PC-9 (cell line): Measurements from ENCODE around the gene IRF6. TPM values are rescaled to one million over a fixed set of nuclear protein-coding genes. Genes with fewer than 3 reads are reported as not detected.

Source experiments
- BruUV-seq: library from RNA; stranded (reverse); fragments of 400-500 nt; replicated peaks from 2 replicates; lab custom pipeline; 2021; lab: Mats Ljungman, UMichigan
- CTCF ChIA-PET: fragments of 300-600 bp; sonication (Branson Sonifier 250); formaldehyde crosslinking; loops from one replicate; lab custom pipeline; 2022; ENCODE audit warnings: antibody characterized with exemption; lab: Charles Lee
- POLR2A ChIA-PET: fragments of 300-600 bp; sonication (Branson Sonifier 250); formaldehyde crosslinking; loops from one replicate; lab custom pipeline; 2022; ENCODE audit warnings: antibody characterized with exemption; ENCODE audit not compliant: unreplicated experiment; lab: Charles Lee
- DNase-seq, 2 experiments: peaks; one replicate each; pipeline versions ENCODE4 v3.0.0 to v3.0.0-alpha.2; 2015 to 2022; ENCODE audit warnings: mixed read lengths in 1 of 2
- H2AFZ ChIP-seq: fragments of 200-600 bp; sonication (generic); 2 replicates; pipeline ENCODE4 v1.8.1; 2017; ENCODE audit warnings: antibody characterized with exemption
- H3F3A ChIP-seq: fragments of 200-600 bp; sonication (generic); 2 replicates; pipeline ENCODE4 v1.8.1; 2017; ENCODE audit warnings: antibody characterized with exemption, mild to moderate bottlenecking, low read depth; ENCODE audit not compliant: insufficient read depth
- H3K27ac ChIP-seq: fragments of 200-600 bp; sonication (generic); 2 replicates; pipeline ENCODE4 v1.6.1; 2016; ENCODE audit warnings: mixed run types
- H3K27me3 ChIP-seq: fragments of 200-600 bp; sonication (generic); 2 replicates; pipeline ENCODE4 v1.6.1; 2016; ENCODE audit warnings: low read depth, mixed run types; ENCODE audit not compliant: insufficient read depth
- H3K36me3 ChIP-seq: fragments of 200-600 bp; sonication (generic); 2 replicates; pipeline ENCODE4 v1.6.1; 2016; ENCODE audit warnings: low read depth, mixed run types
- H3K4me1 ChIP-seq: fragments of 200-600 bp; sonication (generic); replicated peaks from 2 replicates; pipeline ENCODE4 v1.6.1; 2016; ENCODE audit warnings: mixed run types; ENCODE audit not compliant: insufficient read depth
- H3K4me2 ChIP-seq: fragments of 200-600 bp; sonication (generic); 2 replicates; pipeline ENCODE4 v1.6.1; 2017; ENCODE audit warnings: mixed run types
- H3K4me3 ChIP-seq: fragments of 200-600 bp; sonication (generic); 2 replicates; pipeline ENCODE4 v1.6.1; 2016; ENCODE audit warnings: mixed run types
- H3K79me2 ChIP-seq: fragments of 200-600 bp; sonication (generic); 2 replicates; pipeline ENCODE4 v1.6.1; 2017; ENCODE audit warnings: low read depth, mixed run types
- H3K9me2 ChIP-seq: fragments of 200-600 bp; sonication (generic); 2 replicates; pipeline ENCODE4 v1.8.1; 2017; ENCODE audit warnings: mild to moderate bottlenecking; ENCODE audit not compliant: insufficient read depth
- H3K9me3 ChIP-seq: fragments of 200-600 bp; sonication (generic); 2 replicates; pipeline ENCODE4 v1.8.1; 2016; ENCODE audit warnings: low read depth; ENCODE audit not compliant: insufficient read depth
- H4K20me1 ChIP-seq: fragments of 200-600 bp; sonication (generic); 2 replicates; pipeline ENCODE4 v1.8.1; 2017; ENCODE audit not compliant: insufficient read depth
- EZH2 ChIP-seq: fragments of 200-600 bp; sonication (generic); IDR thresholded peaks from 2 replicates; pipeline ENCODE4 v1.8.0; 2017; ENCODE audit warnings: antibody characterized with exemption, low read depth
- intact Hi-C: fragments of 100-400 bp; cut with micrococcal nuclease; formaldehyde crosslinking; loops from one replicate; pipeline ENCODE4 v1.10.0; 2022; ENCODE audit not compliant: unreplicated experiment
- total RNA-seq: library from RNA; stranded (reverse); gene quantifications from 2 replicates; pipeline ENCODE4 v1.2.3, GENCODE V29; 2021
- TF ChIP-seq, protein P1 (sequence below): fragments of 200-600 bp; sonication (generic); conservative IDR thresholded peaks from 2 replicates; pipeline ENCODE4 v1.6.1; 2017; ENCODE audit warnings: mixed run types, antibody characterized with exemption, mild to moderate bottlenecking, moderate library complexity

Gene IRF6
- total RNA-seq, 1 experiment from 2014 or later: 46.5 TPM

DNA sequence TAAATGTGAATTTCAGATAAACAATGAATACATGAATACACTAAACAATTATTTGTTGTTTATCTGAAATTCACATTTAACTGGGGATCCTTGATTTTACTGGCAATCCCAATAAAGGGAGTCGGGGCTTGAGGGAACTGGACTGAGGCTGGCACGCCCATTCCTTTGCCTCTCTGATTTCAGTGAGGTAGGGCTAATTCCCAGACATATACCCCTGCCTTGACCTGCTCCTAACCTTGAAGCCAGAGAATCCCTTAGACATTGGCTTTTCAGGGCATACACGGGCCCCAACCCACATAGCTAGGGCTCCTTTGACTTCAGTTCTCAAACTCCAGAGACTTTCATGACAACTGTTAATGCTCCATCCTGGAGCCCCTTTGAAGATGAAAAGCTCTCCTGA is 11.0 kb upstream of the IRF6 start:
- Histone ChIP-seq H3K27ac (no peak overlapping the region), H3K9me2 (no peaks in the 10 kb centered on the region), H3K9me3 (no peaks in the 10 kb centered on the region), H2AFZ (no peak overlapping the region), H3K4me1 (no peaks in the 10 kb centered on the region), H3K79me2 (no peaks in the 10 kb centered on the region), H3F3A (no peaks in the 10 kb centered on the region), H3K4me2 (no peak overlapping the region), H3K36me3 (no peaks in the 10 kb centered on the region), H3K4me3 (no peak overlapping the region), H4K20me1 (no peaks in the 10 kb centered on the region), H3K27me3 (no peaks in the 10 kb centered on the region)
- intact Hi-C loops: no loop called here
- ChIA-PET CTCF (no interaction called here), POLR2A (no interaction called here)
- TF ChIP-seq, protein P1, sequence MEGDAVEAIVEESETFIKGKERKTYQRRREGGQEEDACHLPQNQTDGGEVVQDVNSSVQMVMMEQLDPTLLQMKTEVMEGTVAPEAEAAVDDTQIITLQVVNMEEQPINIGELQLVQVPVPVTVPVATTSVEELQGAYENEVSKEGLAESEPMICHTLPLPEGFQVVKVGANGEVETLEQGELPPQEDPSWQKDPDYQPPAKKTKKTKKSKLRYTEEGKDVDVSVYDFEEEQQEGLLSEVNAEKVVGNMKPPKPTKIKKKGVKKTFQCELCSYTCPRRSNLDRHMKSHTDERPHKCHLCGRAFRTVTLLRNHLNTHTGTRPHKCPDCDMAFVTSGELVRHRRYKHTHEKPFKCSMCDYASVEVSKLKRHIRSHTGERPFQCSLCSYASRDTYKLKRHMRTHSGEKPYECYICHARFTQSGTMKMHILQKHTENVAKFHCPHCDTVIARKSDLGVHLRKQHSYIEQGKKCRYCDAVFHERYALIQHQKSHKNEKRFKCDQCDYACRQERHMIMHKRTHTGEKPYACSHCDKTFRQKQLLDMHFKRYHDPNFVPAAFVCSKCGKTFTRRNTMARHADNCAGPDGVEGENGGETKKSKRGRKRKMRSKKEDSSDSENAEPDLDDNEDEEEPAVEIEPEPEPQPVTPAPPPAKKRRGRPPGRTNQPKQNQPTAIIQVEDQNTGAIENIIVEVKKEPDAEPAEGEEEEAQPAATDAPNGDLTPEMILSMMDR: no peak
- no peak for TF ChIP-seq EZH2
- BruUV-seq: no TSS peak
- DNase-seq: no peak

DNA sequence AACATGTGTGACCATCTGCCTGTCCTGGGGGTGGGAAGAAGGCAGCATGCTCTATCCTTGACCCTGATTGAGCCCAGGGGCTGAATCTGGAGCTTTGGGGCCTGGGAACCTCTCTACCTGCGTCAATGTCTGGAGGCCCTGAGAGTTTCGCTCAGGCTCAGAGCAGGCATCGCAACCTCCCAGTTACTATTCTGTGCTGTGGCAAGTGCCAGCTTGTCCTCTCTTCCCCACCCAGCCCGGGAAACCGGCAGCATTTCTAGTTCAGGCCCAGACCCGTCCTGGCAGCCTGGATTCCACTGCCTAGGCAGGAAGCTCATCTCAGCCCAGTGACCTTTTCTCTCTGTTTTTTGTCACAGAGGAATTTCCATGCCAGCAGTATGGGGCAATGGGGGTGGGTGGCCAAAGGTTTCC is 10.0 kb upstream of the IRF6 start:
- Histone ChIP-seq H3K36me3 (no peaks in the 10 kb centered on the region), H3F3A (no peaks in the 10 kb centered on the region), H3K9me2 (no peaks in the 10 kb centered on the region), H3K27ac (no peak overlapping the region), H3K4me3 (no peak overlapping the region), H3K4me1 (no peaks in the 10 kb centered on the region), H3K4me2 (no peak overlapping the region), H3K9me3 (no peaks in the 10 kb centered on the region), H3K27me3 (no peaks in the 10 kb centered on the region), H4K20me1 (no peaks in the 10 kb centered on the region), H3K79me2 (no peaks in the 10 kb centered on the region), H2AFZ (no peak overlapping the region)
- CTCF ChIA-PET: interaction anchor here (0.7 to 1.2 kb wide), 2 partner anchors 8 to 526 kb away, joined by 4 to 7 read pairs; no protein-coding TSS in a partner anchor
- intact Hi-C loops: no loop called here
- no TSS peak for BruUV-seq
- peak in 1 of 2 experiments; percentile 24 for DNase-seq
- POLR2A ChIA-PET: interaction anchor here (0.6 kb wide), 2 partner anchors 24 to 84 kb away, joined by 3 to 4 read pairs; no protein-coding TSS in a partner anchor
- TF ChIP-seq EZH2: no peak
- TF ChIP-seq, protein P1: no peak

DNA sequence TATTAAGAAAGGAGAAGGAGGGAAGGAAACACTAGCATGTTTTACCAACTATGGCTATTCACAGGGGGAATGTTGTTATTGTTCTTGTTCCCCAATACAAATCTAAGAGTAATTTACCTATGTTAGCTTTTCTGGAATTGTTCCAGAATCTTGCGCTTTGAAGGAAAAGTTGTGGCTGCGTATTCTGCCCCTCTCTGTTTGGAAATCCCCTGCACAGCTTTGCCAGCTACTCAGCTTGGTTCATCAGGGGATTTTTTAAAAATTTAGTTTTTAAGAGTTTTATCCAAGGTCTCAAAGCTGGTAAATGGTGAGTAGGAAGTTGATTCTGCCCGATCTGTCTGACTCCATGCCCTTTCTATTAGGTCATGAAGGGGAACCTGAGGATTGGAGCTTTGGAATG is 9.5 kb upstream of the IRF6 start:
- no peak for DNase-seq
- H3K4me2 ChIP-seq: no peak overlapping the region
- TF ChIP-seq EZH2: no peak
- TF ChIP-seq, protein P1: no peak
- no peaks in the 10 kb centered on the region for H3K9me3 ChIP-seq
- H3K9me2 ChIP-seq: no peaks in the 10 kb centered on the region
- no peaks in the 10 kb centered on the region for H3F3A ChIP-seq
- no peaks in the 10 kb centered on the region for H3K36me3 ChIP-seq
- no peak overlapping the region for H3K27ac ChIP-seq
- intact Hi-C loops: no loop called here
- H4K20me1 ChIP-seq: no peaks in the 10 kb centered on the region
- ChIA-PET POLR2A (interaction anchor here (0.6 kb wide), 2 partner anchors 25 to 85 kb away, joined by 3 to 4 read pairs; no protein-coding TSS in a partner anchor), CTCF (interaction anchor here (1.2 kb wide), 1 partner anchor 9 kb away, joined by 7 read pairs; no protein-coding TSS in a partner anchor)
- no peaks in the 10 kb centered on the region for H3K27me3 ChIP-seq
- H3K79me2 ChIP-seq: no peaks in the 10 kb centered on the region
- H3K4me1 ChIP-seq: no peaks in the 10 kb centered on the region
- no TSS peak for BruUV-seq
- H3K4me3 ChIP-seq: no peak overlapping the region
- no peak overlapping the region for H2AFZ ChIP-seq
